ENCODE results near the gene IRGC.
"Not testable (repeated sequence)": the region's sequence is repeated elsewhere in the genome, so short reads cannot be mapped to it uniquely, and the experiment has no call there.

The IRGC gene

GRCh38 chr19:43755256-43755801 is 39.5 kb downstream of the IRGC start:
- peak; percentile 71 to 81 for DNase-seq

GRCh38 chr19:43759515-43759914 is 43.6 kb downstream of the IRGC start:
- no peak for DNase-seq

- DNase-seq, result no peak
Measured at GRCh38 chr19:43760941-43761340, 45.1 kb downstream of the IRGC start.

GRCh38 chr19:43762814-43763213 is 46.9 kb downstream of the IRGC start:
- no peak for DNase-seq

- no peak for DNase-seq
Measured at GRCh38 chr19:43763473-43763939, 47.6 kb downstream of the IRGC start.

- not testable (repeated sequence) for DNase-seq
Measured at GRCh38 chr19:43764684-43765083, 48.8 kb downstream of the IRGC start.

GRCh38 chr19:43765109-43765876 is 49.4 kb downstream of the IRGC start:
- no peak for DNase-seq

GRCh38 chr19:43766755-43767043 is 50.8 kb downstream of the IRGC start:
- no peak for DNase-seq

- no peak for DNase-seq
Measured at GRCh38 chr19:43767316-43767715, 51.4 kb downstream of the IRGC start.

GRCh38 chr19:43767818-43768217 is 51.9 kb downstream of the IRGC start:
- no peak for DNase-seq

- no peak for DNase-seq
Measured at GRCh38 chr19:43768273-43769050, 52.6 kb downstream of the IRGC start.

GRCh38 chr19:43769256-43769655 is 53.4 kb downstream of the IRGC start:
- DNase-seq, result no peak
